EL (cell line): ENCODE measurements around the gene GSE1.
"Not testable (repeated sequence)": the region's sequence is repeated elsewhere in the genome, so short reads cannot be mapped to it uniquely, and the experiment has no call there.

ENCODE experiments used
- DNase-seq: peaks from one replicate; pipeline ENCODE4 v3.0.0-alpha.2; 2016

GSE1 gene

GRCh38 chr16:85592277-85592676 lies 20.8 kb upstream of the GSE1 start:
- not testable (repeated sequence) for DNase-seq

- DNase-seq, result peak; percentile 29
These were observed 20.2 kb upstream of the GSE1 start for GRCh38 chr16:85592700-85593493.

- DNase-seq, result no peak
These were observed 19.5 kb upstream of the GSE1 start for GRCh38 chr16:85593494-85594221.

- no peak for DNase-seq
These were observed 18.7 kb upstream of the GSE1 start for GRCh38 chr16:85594273-85594977.

- DNase-seq, result no peak
These were observed 18.0 kb upstream of the GSE1 start for GRCh38 chr16:85594978-85595661.

GRCh38 chr16:85595812-85596502 lies 17.2 kb upstream of the GSE1 start:
- DNase-seq, result no peak

GRCh38 chr16:85598141-85598540 lies 15.0 kb upstream of the GSE1 start:
- DNase-seq, result no peak

- DNase-seq, result no peak
These were observed 13.0 kb upstream of the GSE1 start for GRCh38 chr16:85600078-85600477.

- DNase-seq, result no peak
These were observed 12.4 kb upstream of the GSE1 start for GRCh38 chr16:85600530-85601271.

GRCh38 chr16:85601272-85601639 lies 11.9 kb upstream of the GSE1 start:
- no peak for DNase-seq

- DNase-seq, result no peak
These were observed 11.3 kb upstream of the GSE1 start for GRCh38 chr16:85601730-85602401.

GRCh38 chr16:85602402-85603202 lies 10.5 kb upstream of the GSE1 start:
- no peak for DNase-seq

GRCh38 chr16:85603203-85603755 lies 9.8 kb upstream of the GSE1 start:
- no peak for DNase-seq

GRCh38 chr16:85604145-85604705 lies 8.9 kb upstream of the GSE1 start:
- no peak for DNase-seq

- no peak for DNase-seq
These were observed 7.8 kb upstream of the GSE1 start for GRCh38 chr16:85605051-85605911.

- DNase-seq, result no peak
These were observed 6.9 kb upstream of the GSE1 start for GRCh38 chr16:85605912-85606841.

- no peak for DNase-seq
These were observed 6.2 kb upstream of the GSE1 start for GRCh38 chr16:85606904-85607303.
